Forelimb muscle (tissue), 1 donor: ENCODE results near the gene ADAMTS19. TPM values are rescaled to one million over a fixed set of nuclear protein-coding genes. Genes with fewer than 3 reads are reported as not detected.

Experiments
- DNase-seq: peaks from one replicate; pipeline ENCODE4 v3.0.0-alpha.2; 2013; ENCODE audit warnings: low read depth
- polyA plus RNA-seq: library from polyadenylated mRNA; unstranded; fragments of 120-200 nt; gene quantifications from one replicate; pipeline ENCODE4 v1.2.1, GENCODE V29; 2013; ENCODE audit not compliant: insufficient read length

The ADAMTS19 gene
- polyA plus RNA-seq, 1 donor, result 18.4 TPM

GRCh38 chr5:129760636-129761325 lies 300.7 kb downstream of the ADAMTS19 start:
- no peak for DNase-seq

GRCh38 chr5:129763651-129764050 lies 303.6 kb downstream of the ADAMTS19 start:
- no peak for DNase-seq

GRCh38 chr5:129766798-129767197 lies 306.7 kb downstream of the ADAMTS19 start:
- DNase-seq, result no peak

GRCh38 chr5:129767927-129768380 lies 307.9 kb downstream of the ADAMTS19 start:
- peak; percentile 88 for DNase-seq

- no peak for DNase-seq
These were observed 308.6 kb downstream of the ADAMTS19 start for GRCh38 chr5:129768735-129769134.

GRCh38 chr5:129770024-129770820 lies 310.1 kb downstream of the ADAMTS19 start:
- DNase-seq, result no peak

- DNase-seq, result peak; percentile 44
These were observed 311.1 kb downstream of the ADAMTS19 start for GRCh38 chr5:129771058-129771838.

GRCh38 chr5:129773376-129773775 lies 313.3 kb downstream of the ADAMTS19 start:
- no peak for DNase-seq

GRCh38 chr5:129781594-129781993 lies 321.5 kb downstream of the ADAMTS19 start:
- DNase-seq, result no peak
